HepG2 (cell line): Measurements from ENCODE around the gene SURF2. TPM values are rescaled to one million over a fixed set of nuclear protein-coding genes. Genes with fewer than 3 reads are reported as not detected.

Experiments used
- HCFC1 ChIP-seq: fragments of 150-350 bp; IDR thresholded peaks from 2 replicates; pipeline ENCODE4 v1.6.1; 2014; ENCODE audit warnings: low read depth, low read length
- MATR3 ChIP-seq: sonication (generic); formaldehyde crosslinking; IDR thresholded peaks from 2 replicates; pipeline ENCODE4 v1.4.0; 2020; ENCODE audit warnings: missing genetic modification reagents
- MAZ ChIP-seq, 2 experiments: sonication (generic) in 1 of 2; formaldehyde crosslinking in 1 of 2; IDR thresholded peaks; 2 replicates each; pipeline versions ENCODE4 v1.5.0 to v1.6.1; 2012 to 2020; ENCODE audit warnings: low read depth in 2 of 2, mild to moderate bottlenecking in 2 of 2, borderline replicate concordance in 1 of 2, improper control_type of control experiment in 1 of 2, low read length in 1 of 2, missing genetic modification reagents in 1 of 2, moderate library complexity in 1 of 2
- NFYB ChIP-seq: sonication (generic); formaldehyde crosslinking; IDR thresholded peaks from 2 replicates; pipeline ENCODE4 v1.4.0; 2020; ENCODE audit warnings: missing genetic modification reagents
- RNF2 ChIP-seq: fragments of 450-650 bp; conservative IDR thresholded peaks from 2 replicates; pipeline ENCODE4 v1.6.1; 2016; ENCODE audit warnings: low read depth
- TEAD3 ChIP-seq: optimal IDR thresholded peaks from 2 replicates; pipeline ENCODE3; 2016; ENCODE audit warnings: borderline replicate concordance
- ZFP36L1 ChIP-seq: sonication (generic); formaldehyde crosslinking; IDR thresholded peaks from 2 replicates; pipeline ENCODE4 v1.8.0; 2022; ENCODE audit warnings: mild to moderate bottlenecking, missing genetic modification reagents, moderate library complexity
- ZKSCAN5 ChIP-seq: sonication (generic); formaldehyde crosslinking; IDR thresholded peaks from 2 replicates; pipeline ENCODE4 v1.5.1; 2020; ENCODE audit warnings: mild to moderate bottlenecking, missing genetic modification reagents
- ZNF124 ChIP-seq: sonication (generic); formaldehyde crosslinking; IDR thresholded peaks from 2 replicates; pipeline ENCODE4 v1.4.0; 2020; ENCODE audit warnings: missing genetic modification reagents
- ZNF44 ChIP-seq: sonication (generic); formaldehyde crosslinking; IDR thresholded peaks from 2 replicates; pipeline ENCODE4 v1.5.1; 2020; ENCODE audit warnings: mild to moderate bottlenecking, missing genetic modification reagents
- ZNF484 ChIP-seq: sonication (generic); formaldehyde crosslinking; IDR thresholded peaks from 2 replicates; pipeline ENCODE4 v1.5.1; 2020; ENCODE audit warnings: mild to moderate bottlenecking, low read depth, missing genetic modification reagents, borderline replicate concordance
- ZNF703 ChIP-seq: sonication (generic); formaldehyde crosslinking; IDR thresholded peaks from 2 replicates; pipeline ENCODE4 v1.5.1; 2020; ENCODE audit warnings: missing genetic modification reagents, mild to moderate bottlenecking, moderate library complexity, borderline replicate concordance
- polyA plus RNA-seq, 8 experiments: library from polyadenylated mRNA; depleted of rRNA in 3 of 8; stranded (reverse) in 7 of 8; unstranded in 1 of 8; fragments of >200 nt; fragmentation: Illumina TruSeq in 4 of 8; extraction: Trizol in 4 of 8; gene quantifications; 2 replicates each; pipeline versions ENCODE4 v1.2.1 to v1.2.3, GENCODE V29; 2011 to 2016; ENCODE audit warnings: low read depth in 4 of 8, missing spikeins in 1 of 8, mixed read lengths in 1 of 8; ENCODE audit not compliant: insufficient read depth in 1 of 8
- total RNA-seq, 5 experiments: library from RNA; depleted of rRNA; stranded (reverse); fragments of >200 nt; fragmentation: Illumina TruSeq; extraction: Trizol; gene quantifications; 2 replicates each; pipeline ENCODE4 v1.2.3, GENCODE V29; 2016; ENCODE audit warnings: low read depth in 1 of 5
- TF ChIP-seq, protein P1 (sequence below): sonication (generic); formaldehyde crosslinking; IDR thresholded peaks from 2 replicates; pipeline ENCODE4 v1.4.0; 2020; ENCODE audit warnings: missing genetic modification reagents, borderline replicate concordance
- TF ChIP-seq, protein P2 (sequence below): sonication (generic); formaldehyde crosslinking; IDR thresholded peaks from 2 replicates; pipeline ENCODE4 v1.5.1; 2020; ENCODE audit warnings: mild to moderate bottlenecking, missing genetic modification reagents, moderate library complexity
- TF ChIP-seq, protein P3 (sequence below): sonication (generic); formaldehyde crosslinking; IDR thresholded peaks from 2 replicates; pipeline ENCODE4 v1.8.0; 2022; ENCODE audit warnings: mild to moderate bottlenecking, missing genetic modification reagents, moderate library complexity
- TF ChIP-seq, protein P4 (sequence below): sonication (generic); formaldehyde crosslinking; IDR thresholded peaks from 2 replicates; pipeline ENCODE4 v1.5.0; 2020; ENCODE audit warnings: mild to moderate bottlenecking, missing genetic modification reagents
- TF ChIP-seq, protein P5 (sequence below): sonication (generic); formaldehyde crosslinking; IDR thresholded peaks from 2 replicates; pipeline ENCODE4 v1.5.1; 2020; ENCODE audit warnings: missing genetic modification reagents, mild to moderate bottlenecking, borderline replicate concordance
- TF ChIP-seq, protein P6 (sequence below): sonication (generic); formaldehyde crosslinking; IDR thresholded peaks from 2 replicates; pipeline ENCODE4 v1.5.0; 2020; ENCODE audit warnings: missing genetic modification reagents

SURF2 gene
- total and polyA plus RNA-seq, 2 of the 13 experiments (the other 11 are each of a cell fraction or from before 2014, with no cell fraction given) = 6.3 to 13.6 TPM

DNA sequence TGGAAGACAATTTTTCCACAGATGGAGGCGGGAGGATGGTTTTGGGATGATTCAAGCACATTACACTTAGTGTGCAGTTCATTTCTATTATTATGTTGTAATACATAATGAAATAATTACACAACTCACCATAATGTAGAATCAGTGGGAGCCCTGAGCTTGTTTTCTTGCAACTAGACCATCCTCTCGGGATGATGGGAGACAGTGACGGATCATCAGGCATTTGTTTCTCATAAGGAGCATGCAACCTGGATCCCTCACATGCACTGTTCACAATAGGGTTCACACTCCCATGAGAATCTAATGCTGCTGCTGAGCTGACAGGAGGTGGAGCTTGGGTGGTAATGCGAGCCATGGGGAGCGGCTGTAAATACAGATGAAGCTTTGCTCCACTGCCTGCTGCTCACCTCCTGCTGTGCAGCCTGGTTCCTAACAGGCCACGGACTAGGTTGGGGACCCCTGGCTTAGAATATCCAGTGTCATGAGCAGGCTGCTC lies 21.4 kb downstream of the SURF2 start (continued):
- TF ChIP-seq, protein P1, sequence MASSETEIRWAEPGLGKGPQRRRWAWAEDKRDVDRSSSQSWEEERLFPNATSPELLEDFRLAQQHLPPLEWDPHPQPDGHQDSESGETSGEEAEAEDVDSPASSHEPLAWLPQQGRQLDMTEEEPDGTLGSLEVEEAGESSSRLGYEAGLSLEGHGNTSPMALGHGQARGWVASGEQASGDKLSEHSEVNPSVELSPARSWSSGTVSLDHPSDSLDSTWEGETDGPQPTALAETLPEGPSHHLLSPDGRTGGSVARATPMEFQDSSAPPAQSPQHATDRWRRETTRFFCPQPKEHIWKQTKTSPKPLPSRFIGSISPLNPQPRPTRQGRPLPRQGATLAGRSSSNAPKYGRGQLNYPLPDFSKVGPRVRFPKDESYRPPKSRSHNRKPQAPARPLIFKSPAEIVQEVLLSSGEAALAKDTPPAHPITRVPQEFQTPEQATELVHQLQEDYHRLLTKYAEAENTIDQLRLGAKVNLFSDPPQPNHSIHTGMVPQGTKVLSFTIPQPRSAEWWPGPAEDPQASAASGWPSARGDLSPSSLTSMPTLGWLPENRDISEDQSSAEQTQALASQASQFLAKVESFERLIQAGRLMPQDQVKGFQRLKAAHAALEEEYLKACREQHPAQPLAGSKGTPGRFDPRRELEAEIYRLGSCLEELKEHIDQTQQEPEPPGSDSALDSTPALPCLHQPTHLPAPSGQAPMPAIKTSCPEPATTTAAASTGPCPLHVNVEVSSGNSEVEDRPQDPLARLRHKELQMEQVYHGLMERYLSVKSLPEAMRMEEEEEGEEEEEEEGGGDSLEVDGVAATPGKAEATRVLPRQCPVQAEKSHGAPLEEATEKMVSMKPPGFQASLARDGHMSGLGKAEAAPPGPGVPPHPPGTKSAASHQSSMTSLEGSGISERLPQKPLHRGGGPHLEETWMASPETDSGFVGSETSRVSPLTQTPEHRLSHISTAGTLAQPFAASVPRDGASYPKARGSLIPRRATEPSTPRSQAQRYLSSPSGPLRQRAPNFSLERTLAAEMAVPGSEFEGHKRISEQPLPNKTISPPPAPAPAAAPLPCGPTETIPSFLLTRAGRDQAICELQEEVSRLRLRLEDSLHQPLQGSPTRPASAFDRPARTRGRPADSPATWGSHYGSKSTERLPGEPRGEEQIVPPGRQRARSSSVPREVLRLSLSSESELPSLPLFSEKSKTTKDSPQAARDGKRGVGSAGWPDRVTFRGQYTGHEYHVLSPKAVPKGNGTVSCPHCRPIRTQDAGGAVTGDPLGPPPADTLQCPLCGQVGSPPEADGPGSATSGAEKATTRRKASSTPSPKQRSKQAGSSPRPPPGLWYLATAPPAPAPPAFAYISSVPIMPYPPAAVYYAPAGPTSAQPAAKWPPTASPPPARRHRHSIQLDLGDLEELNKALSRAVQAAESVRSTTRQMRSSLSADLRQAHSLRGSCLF = no peak
- TF ChIP-seq ZNF44 (CRISPR knock-in tag) = no peak
- peak; percentile 61; the same call in 1 of the 2 replicates for TF ChIP-seq ZKSCAN5 (CRISPR knock-in tag)
- TF ChIP-seq, protein P2, sequence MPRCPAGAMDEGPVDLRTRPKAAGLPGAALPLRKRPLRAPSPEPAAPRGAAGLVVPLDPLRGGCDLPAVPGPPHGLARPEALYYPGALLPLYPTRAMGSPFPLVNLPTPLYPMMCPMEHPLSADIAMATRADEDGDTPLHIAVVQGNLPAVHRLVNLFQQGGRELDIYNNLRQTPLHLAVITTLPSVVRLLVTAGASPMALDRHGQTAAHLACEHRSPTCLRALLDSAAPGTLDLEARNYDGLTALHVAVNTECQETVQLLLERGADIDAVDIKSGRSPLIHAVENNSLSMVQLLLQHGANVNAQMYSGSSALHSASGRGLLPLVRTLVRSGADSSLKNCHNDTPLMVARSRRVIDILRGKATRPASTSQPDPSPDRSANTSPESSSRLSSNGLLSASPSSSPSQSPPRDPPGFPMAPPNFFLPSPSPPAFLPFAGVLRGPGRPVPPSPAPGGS = no peak
- TF ChIP-seq, protein P3, sequence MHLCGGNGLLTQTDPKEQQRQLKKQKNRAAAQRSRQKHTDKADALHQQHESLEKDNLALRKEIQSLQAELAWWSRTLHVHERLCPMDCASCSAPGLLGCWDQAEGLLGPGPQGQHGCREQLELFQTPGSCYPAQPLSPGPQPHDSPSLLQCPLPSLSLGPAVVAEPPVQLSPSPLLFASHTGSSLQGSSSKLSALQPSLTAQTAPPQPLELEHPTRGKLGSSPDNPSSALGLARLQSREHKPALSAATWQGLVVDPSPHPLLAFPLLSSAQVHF (CRISPR knock-in tag) = no peak
- TF ChIP-seq ZFP36L1 (CRISPR knock-in tag) = no peak
- peak; percentile 9 for TF ChIP-seq TEAD3
- TF ChIP-seq, protein P4, sequence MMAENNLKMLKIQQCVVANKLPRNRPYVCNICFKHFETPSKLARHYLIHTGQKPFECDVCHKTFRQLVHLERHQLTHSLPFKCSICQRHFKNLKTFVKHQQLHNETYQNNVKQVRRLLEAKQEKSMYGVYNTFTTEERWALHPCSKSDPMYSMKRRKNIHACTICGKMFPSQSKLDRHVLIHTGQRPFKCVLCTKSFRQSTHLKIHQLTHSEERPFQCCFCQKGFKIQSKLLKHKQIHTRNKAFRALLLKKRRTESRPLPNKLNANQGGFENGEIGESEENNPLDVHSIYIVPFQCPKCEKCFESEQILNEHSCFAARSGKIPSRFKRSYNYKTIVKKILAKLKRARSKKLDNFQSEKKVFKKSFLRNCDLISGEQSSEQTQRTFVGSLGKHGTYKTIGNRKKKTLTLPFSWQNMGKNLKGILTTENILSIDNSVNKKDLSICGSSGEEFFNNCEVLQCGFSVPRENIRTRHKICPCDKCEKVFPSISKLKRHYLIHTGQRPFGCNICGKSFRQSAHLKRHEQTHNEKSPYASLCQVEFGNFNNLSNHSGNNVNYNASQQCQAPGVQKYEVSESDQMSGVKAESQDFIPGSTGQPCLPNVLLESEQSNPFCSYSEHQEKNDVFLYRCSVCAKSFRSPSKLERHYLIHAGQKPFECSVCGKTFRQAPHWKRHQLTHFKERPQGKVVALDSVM (CRISPR knock-in tag) = 0 out of 2 replicates have a peak, but pooled peaks have one; percentile 0
- TF ChIP-seq MATR3 (CRISPR knock-in tag) = no peak
- TF ChIP-seq HCFC1 = no peak
- TF ChIP-seq, protein P5, sequence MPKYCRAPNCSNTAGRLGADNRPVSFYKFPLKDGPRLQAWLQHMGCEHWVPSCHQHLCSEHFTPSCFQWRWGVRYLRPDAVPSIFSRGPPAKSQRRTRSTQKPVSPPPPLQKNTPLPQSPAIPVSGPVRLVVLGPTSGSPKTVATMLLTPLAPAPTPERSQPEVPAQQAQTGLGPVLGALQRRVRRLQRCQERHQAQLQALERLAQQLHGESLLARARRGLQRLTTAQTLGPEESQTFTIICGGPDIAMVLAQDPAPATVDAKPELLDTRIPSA (CRISPR knock-in tag) = no peak
- no peak for TF ChIP-seq RNF2
- TF ChIP-seq ZNF124 (CRISPR knock-in tag) = no peak
- TF ChIP-seq NFYB (CRISPR knock-in tag) = no peak
- TF ChIP-seq ZNF484 (CRISPR knock-in tag) = no peak
- no peak for TF ChIP-seq ZNF703 (CRISPR knock-in tag)
- TF ChIP-seq, protein P6, sequence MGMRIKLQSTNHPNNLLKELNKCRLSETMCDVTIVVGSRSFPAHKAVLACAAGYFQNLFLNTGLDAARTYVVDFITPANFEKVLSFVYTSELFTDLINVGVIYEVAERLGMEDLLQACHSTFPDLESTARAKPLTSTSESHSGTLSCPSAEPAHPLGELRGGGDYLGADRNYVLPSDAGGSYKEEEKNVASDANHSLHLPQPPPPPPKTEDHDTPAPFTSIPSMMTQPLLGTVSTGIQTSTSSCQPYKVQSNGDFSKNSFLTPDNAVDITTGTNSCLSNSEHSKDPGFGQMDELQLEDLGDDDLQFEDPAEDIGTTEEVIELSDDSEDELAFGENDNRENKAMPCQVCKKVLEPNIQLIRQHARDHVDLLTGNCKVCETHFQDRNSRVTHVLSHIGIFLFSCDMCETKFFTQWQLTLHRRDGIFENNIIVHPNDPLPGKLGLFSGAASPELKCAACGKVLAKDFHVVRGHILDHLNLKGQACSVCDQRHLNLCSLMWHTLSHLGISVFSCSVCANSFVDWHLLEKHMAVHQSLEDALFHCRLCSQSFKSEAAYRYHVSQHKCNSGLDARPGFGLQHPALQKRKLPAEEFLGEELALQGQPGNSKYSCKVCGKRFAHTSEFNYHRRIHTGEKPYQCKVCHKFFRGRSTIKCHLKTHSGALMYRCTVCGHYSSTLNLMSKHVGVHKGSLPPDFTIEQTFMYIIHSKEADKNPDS (CRISPR knock-in tag) = no peak
- TF ChIP-seq MAZ (IDR thresholded peaks at IDR 0.05; ENCODE audit: borderline replicate concordance, low read depth, low read length) = no peak
- TF ChIP-seq MAZ (CRISPR knock-in tag; IDR thresholded peaks at IDR 0.05; ENCODE audit: low read depth) = no peak
